GM23338 (cell line): ENCODE measurements around the gene XPO6. TPM values are rescaled to one million over a fixed set of nuclear protein-coding genes. Genes with fewer than 3 reads are reported as not detected.

Experiments used
- ATAC-seq: fragments of 200-7000 bp; cut with Tn5 transposase; 3 replicates; pipeline ENCODE4 v1.9.1; 2020
- DNase-seq: peaks from one replicate; pipeline ENCODE4 v3.0.0-alpha.2; 2015; ENCODE audit warnings: low spot score
- H2AFZ ChIP-seq: fragments of 200-600 bp; sonication (generic); 2 replicates; pipeline ENCODE4 v1.8.0; 2016; ENCODE audit warnings: antibody characterized with exemption, mild to moderate bottlenecking, moderate library complexity
- H3F3A ChIP-seq: fragments of 200-600 bp; sonication (generic); replicated peaks from 2 replicates; pipeline ENCODE4 v1.8.0; 2017; ENCODE audit warnings: antibody characterized with exemption, mixed run types, low read depth
- H3K27ac ChIP-seq: fragments of 200-600 bp; sonication (generic); 2 replicates; pipeline ENCODE4 v1.6.1; 2016; ENCODE audit warnings: low read depth
- H3K27me3 ChIP-seq: fragments of 200-600 bp; sonication (generic); 2 replicates; pipeline ENCODE4 v1.8.0; 2016; ENCODE audit warnings: mild to moderate bottlenecking, mixed run types, moderate library complexity; ENCODE audit not compliant: insufficient read depth
- H3K36me3 ChIP-seq: fragments of 200-600 bp; sonication (generic); 2 replicates; pipeline ENCODE4 v1.8.0; 2016; ENCODE audit warnings: mild to moderate bottlenecking; ENCODE audit not compliant: insufficient read depth
- H3K4me1 ChIP-seq: fragments of 200-600 bp; sonication (generic); 2 replicates; pipeline ENCODE4 v1.8.0; 2016; ENCODE audit warnings: mild to moderate bottlenecking, moderate library complexity; ENCODE audit not compliant: insufficient read depth
- H3K4me2 ChIP-seq: fragments of 200-600 bp; sonication (generic); 2 replicates; pipeline ENCODE4 v1.7.1; 2017; ENCODE audit warnings: mixed run types
- H3K4me3 ChIP-seq: fragments of 200-600 bp; sonication (generic); 2 replicates; pipeline ENCODE4 v1.6.1; 2016; ENCODE audit warnings: mixed run types
- H3K79me2 ChIP-seq: fragments of 200-600 bp; sonication (generic); replicated peaks from 2 replicates; pipeline ENCODE4 v1.8.0; 2017; ENCODE audit warnings: mild to moderate bottlenecking; ENCODE audit not compliant: insufficient read depth
- H3K9me2 ChIP-seq: fragments of 200-600 bp; sonication (generic); 2 replicates; pipeline ENCODE4 v1.8.0; 2017; ENCODE audit not compliant: insufficient read depth
- H4K20me1 ChIP-seq: fragments of 200-600 bp; sonication (generic); replicated peaks from 2 replicates; pipeline ENCODE4 v1.8.0; 2017; ENCODE audit warnings: mild to moderate bottlenecking; ENCODE audit not compliant: insufficient read depth
- H3K27ac Mint-ChIP-seq: 2 replicates; pipeline ENCODE4 v1.8.0; 2020; ENCODE audit warnings: inconsistent platforms, mild to moderate bottlenecking, moderate library complexity, mixed read lengths
- H3K27me3 Mint-ChIP-seq: 3 replicates; pipeline ENCODE4 v1.8.0; 2022; ENCODE audit warnings: low read depth, mild to moderate bottlenecking, moderate library complexity, mixed read lengths, inconsistent platforms; ENCODE audit not compliant: insufficient read depth, poor library complexity
- H3K36me3 Mint-ChIP-seq: 3 replicates; pipeline ENCODE4 v1.8.0; 2021; ENCODE audit warnings: low read depth, mild to moderate bottlenecking, inconsistent platforms, moderate library complexity, mixed read lengths
- H3K4me1 Mint-ChIP-seq: 3 replicates; pipeline ENCODE4 v1.8.0; 2020; ENCODE audit warnings: mild to moderate bottlenecking, inconsistent platforms, mixed read lengths
- H3K4me3 Mint-ChIP-seq: 3 replicates; pipeline ENCODE4 v1.8.0; 2021; ENCODE audit warnings: moderate library complexity, mild to moderate bottlenecking, inconsistent platforms, mixed read lengths
- H3K9me3 Mint-ChIP-seq: 3 replicates; pipeline ENCODE4 v1.8.0; 2020; ENCODE audit warnings: moderate library complexity, mild to moderate bottlenecking, inconsistent platforms, mixed read lengths
- CREB1 ChIP-seq: fragments of 250-450 bp; sonication (Bioruptor Pico); IDR thresholded peaks from 2 replicates; pipeline ENCODE4 v1.5.0; 2020; ENCODE audit warnings: low read depth, mild to moderate bottlenecking, moderate library complexity
- POLR2AphosphoS5 ChIP-seq: IDR thresholded peaks from 2 replicates; pipeline ENCODE4 v1.6.1; 2016; ENCODE audit warnings: antibody characterized with exemption, low read depth
- STAT1 ChIP-seq: IDR thresholded peaks from one replicate; pipeline ENCODE4 v1.6.1; 2016; ENCODE audit warnings: antibody characterized with exemption; ENCODE audit not compliant: unreplicated experiment
- ZNF462 ChIP-seq: fragments of 250-450 bp; sonication (Bioruptor Pico); IDR thresholded peaks from 2 replicates; pipeline ENCODE4 v1.5.0; 2020; ENCODE audit warnings: mild to moderate bottlenecking, moderate library complexity
- polyA plus RNA-seq: library from polyadenylated mRNA; unstranded; fragments of >200 nt; fragmentation: Nextera tagmentation; extraction: Ambion mirVana; gene quantifications from 2 replicates; pipeline ENCODE4 v1.2.1, GENCODE V29; 2016
- total RNA-seq: library from RNA; depleted of rRNA; stranded (reverse); fragments of >200 nt; shearing (Covaris generic); gene quantifications from 2 replicates; pipeline ENCODE4 v1.2.3, GENCODE V29; 2014
- TF ChIP-seq, protein P1 (sequence below): IDR thresholded peaks from one replicate; pipeline ENCODE4 v1.6.1; 2018; ENCODE audit warnings: antibody characterized with exemption; ENCODE audit not compliant: unreplicated experiment

Gene XPO6
- total and polyA plus RNA-seq, 2 experiments from 2014 or later, result 83.9 to 178 TPM

DNA sequence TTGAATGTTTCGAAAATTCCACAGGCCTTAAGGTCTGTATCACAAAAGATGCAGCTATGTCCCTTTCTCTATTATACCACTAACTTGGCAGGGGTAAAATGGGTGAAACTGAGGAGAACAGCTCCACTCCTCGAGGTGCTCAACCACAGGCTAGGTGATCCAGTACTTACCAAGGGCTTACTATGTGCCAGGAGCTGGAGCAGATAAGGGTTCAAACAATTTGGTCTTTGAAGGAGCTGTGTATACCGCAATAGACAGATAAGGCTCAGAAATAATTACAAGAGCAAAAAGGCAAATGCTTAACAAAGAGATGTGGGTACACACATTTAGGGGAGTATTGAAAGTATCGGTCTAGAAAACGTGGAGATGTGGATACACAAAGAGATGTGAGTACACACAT is 1.5 kb downstream of the XPO6 start (continued):
- no peak for TF ChIP-seq ZNF462 (CRISPR knock-in tag)
- no peak for TF ChIP-seq CREB1 (CRISPR knock-in tag)
- no peak for TF ChIP-seq POLR2AphosphoS5
- TF ChIP-seq STAT1, result no peak

- peaks cover 31% of the 10 kb centered on the region for H3K36me3 Mint-ChIP-seq
- H2AFZ ChIP-seq, result no peak overlapping the region
- no peak overlapping the region for H3K27ac ChIP-seq
- peaks cover 21% of the 10 kb centered on the region for H3K4me1 ChIP-seq
- peaks cover 7% of the 10 kb centered on the region; the same call in 1 of the 2 replicates for H3F3A ChIP-seq
- peaks cover 6% of the 10 kb centered on the region; the same call in 1 of the 2 replicates for H3K9me2 ChIP-seq
- H3K27me3 Mint-ChIP-seq, result peaks cover 2% of the 10 kb centered on the region
- ATAC-seq, result no peak
- peaks cover 20% of the 10 kb centered on the region for H3K36me3 ChIP-seq
- H3K27me3 ChIP-seq, result no peaks in the 10 kb centered on the region
- H3K9me3 Mint-ChIP-seq, result no peaks in the 10 kb centered on the region; the same call in 2 of the 3 replicates
- peaks cover 22% of the 10 kb centered on the region for H3K4me1 Mint-ChIP-seq
- no peak for DNase-seq
- no peak overlapping the region for H3K4me2 ChIP-seq
- peaks cover 42% of the 10 kb centered on the region for H4K20me1 ChIP-seq
- TF ChIP-seq, protein P1, sequence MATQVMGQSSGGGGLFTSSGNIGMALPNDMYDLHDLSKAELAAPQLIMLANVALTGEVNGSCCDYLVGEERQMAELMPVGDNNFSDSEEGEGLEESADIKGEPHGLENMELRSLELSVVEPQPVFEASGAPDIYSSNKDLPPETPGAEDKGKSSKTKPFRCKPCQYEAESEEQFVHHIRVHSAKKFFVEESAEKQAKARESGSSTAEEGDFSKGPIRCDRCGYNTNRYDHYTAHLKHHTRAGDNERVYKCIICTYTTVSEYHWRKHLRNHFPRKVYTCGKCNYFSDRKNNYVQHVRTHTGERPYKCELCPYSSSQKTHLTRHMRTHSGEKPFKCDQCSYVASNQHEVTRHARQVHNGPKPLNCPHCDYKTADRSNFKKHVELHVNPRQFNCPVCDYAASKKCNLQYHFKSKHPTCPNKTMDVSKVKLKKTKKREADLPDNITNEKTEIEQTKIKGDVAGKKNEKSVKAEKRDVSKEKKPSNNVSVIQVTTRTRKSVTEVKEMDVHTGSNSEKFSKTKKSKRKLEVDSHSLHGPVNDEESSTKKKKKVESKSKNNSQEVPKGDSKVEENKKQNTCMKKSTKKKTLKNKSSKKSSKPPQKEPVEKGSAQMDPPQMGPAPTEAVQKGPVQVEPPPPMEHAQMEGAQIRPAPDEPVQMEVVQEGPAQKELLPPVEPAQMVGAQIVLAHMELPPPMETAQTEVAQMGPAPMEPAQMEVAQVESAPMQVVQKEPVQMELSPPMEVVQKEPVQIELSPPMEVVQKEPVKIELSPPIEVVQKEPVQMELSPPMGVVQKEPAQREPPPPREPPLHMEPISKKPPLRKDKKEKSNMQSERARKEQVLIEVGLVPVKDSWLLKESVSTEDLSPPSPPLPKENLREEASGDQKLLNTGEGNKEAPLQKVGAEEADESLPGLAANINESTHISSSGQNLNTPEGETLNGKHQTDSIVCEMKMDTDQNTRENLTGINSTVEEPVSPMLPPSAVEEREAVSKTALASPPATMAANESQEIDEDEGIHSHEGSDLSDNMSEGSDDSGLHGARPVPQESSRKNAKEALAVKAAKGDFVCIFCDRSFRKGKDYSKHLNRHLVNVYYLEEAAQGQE, result no peak
- H3K4me3 ChIP-seq, result no peak overlapping the region
- H3K4me3 Mint-ChIP-seq, result no peak overlapping the region; the same call in 2 of the 3 replicates
- H3K27ac Mint-ChIP-seq, result no peak overlapping the region
- H3K79me2 ChIP-seq, result peaks cover 75% of the 10 kb centered on the region
Observed at GRCh38 chr16:28208824-28209223, 2.9 kb downstream of the XPO6 start.
